ENCODE measurements around the gene GALNT18.

DNA sequence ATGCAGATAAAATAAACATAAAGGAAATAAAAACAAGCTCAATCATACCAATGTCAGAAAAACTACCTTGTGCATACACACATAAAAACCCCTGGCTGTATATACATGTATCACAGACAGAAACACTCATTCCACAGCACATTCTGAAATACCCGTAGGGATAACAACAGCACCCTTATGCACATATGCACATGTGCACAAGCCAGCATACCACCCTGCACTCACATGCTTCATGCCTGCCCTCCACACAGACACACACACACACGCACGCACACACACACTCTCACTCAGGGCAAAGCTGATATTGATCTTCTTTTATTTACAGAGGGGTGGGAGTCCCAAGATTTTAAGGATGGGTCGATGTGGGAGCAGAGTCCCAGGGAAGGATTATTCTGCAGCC lies 360.9 kb downstream of the GALNT18 start:
- TF ChIP-seq, protein P1, sequence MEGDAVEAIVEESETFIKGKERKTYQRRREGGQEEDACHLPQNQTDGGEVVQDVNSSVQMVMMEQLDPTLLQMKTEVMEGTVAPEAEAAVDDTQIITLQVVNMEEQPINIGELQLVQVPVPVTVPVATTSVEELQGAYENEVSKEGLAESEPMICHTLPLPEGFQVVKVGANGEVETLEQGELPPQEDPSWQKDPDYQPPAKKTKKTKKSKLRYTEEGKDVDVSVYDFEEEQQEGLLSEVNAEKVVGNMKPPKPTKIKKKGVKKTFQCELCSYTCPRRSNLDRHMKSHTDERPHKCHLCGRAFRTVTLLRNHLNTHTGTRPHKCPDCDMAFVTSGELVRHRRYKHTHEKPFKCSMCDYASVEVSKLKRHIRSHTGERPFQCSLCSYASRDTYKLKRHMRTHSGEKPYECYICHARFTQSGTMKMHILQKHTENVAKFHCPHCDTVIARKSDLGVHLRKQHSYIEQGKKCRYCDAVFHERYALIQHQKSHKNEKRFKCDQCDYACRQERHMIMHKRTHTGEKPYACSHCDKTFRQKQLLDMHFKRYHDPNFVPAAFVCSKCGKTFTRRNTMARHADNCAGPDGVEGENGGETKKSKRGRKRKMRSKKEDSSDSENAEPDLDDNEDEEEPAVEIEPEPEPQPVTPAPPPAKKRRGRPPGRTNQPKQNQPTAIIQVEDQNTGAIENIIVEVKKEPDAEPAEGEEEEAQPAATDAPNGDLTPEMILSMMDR (IDR thresholded peaks at IDR 0.05) = no peak
- no peak for TF ChIP-seq POLR2A (IDR thresholded peaks at IDR 0.05)

Measured in prostate gland (tissue), 2 donors.